Bronchial epithelial cell (primary cell): ENCODE measurements around the gene RBM38. TPM values are rescaled to one million over a fixed set of nuclear protein-coding genes. Genes with fewer than 3 reads are reported as not detected.
"Not testable (repeated sequence)": the region's sequence is repeated elsewhere in the genome, so short reads cannot be mapped to it uniquely, and the experiment has no call there.

Experiments used
- DNase-seq: peaks from one replicate; pipeline ENCODE4 v3.0.0-alpha.2; 2010; ENCODE audit warnings: low read depth
- FAIRE-seq: peaks from 2 replicates; lab custom pipeline; 2011; peaks lifted over from hg19 to GRCh38; lab: Jason Lieb, UNC
- H3K27me3 ChIP-seq: 2 replicates; pipeline ENCODE4 v1.5.1; 2011; ENCODE audit warnings: low read length; ENCODE audit not compliant: control insufficient read depth, insufficient read depth
- H3K36me3 ChIP-seq: 2 replicates; pipeline ENCODE4 v1.5.1; 2011; ENCODE audit warnings: low read length; ENCODE audit not compliant: control insufficient read depth, insufficient read depth
- H3K4me3 ChIP-seq: 2 replicates; pipeline ENCODE4 v1.5.1; 2011; ENCODE audit warnings: mild to moderate bottlenecking, low read depth, low read length, control low read depth
- CTCF ChIP-seq: IDR thresholded peaks from 2 replicates; pipeline ENCODE4 v1.5.1; 2011; ENCODE audit warnings: mild to moderate bottlenecking, moderate library complexity, low read length, control low read depth, inconsistent platforms; ENCODE audit not compliant: insufficient read depth, severe bottlenecking
- total RNA-seq: library from RNA; depleted of rRNA; stranded (reverse); fragments of >200 nt; gene quantifications from 2 replicates; pipeline ENCODE4 v1.2.1, GENCODE V29; 2014

Gene RBM38
- total RNA-seq, 1 donor from 2014 or later = 6.8 TPM

GRCh38 chr20:57414867-57415592, 23.8 kb downstream of the RBM38 start:
- FAIRE-seq (no peak), DNase-seq (no peak)
- Histone ChIP-seq H3K36me3 (no peaks in the 10 kb centered on the region), H3K27me3 (no peaks in the 10 kb centered on the region), H3K4me3 (no peak overlapping the region)
- no peak for TF ChIP-seq CTCF

DNA sequence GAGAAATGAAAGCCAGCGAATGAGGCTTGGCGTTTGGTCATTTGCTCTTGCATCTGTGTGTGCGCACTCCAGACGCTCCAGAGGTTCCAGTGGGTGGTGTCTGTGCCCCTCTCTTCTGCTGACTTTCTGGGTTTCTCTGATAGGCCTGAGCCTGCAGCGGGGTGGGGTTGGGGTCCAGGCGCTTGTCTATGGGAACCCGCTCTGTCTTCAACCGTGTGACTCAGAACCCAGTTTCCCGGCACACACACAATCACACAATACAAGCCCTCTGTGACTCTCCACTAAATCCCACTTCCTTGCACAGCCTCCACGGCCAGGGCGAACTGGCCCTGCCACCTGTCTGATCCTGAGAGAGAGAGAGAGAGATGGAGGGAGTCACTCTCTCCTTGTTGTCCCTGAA, 24.6 kb downstream of the RBM38 start:
- no peaks in the 10 kb centered on the region for H3K36me3 ChIP-seq
- no peak for FAIRE-seq
- no peak for TF ChIP-seq CTCF
- peaks cover under 1% of the 10 kb centered on the region for H3K27me3 ChIP-seq
- H3K4me3 ChIP-seq = no peak overlapping the region
- no peak for DNase-seq

DNA sequence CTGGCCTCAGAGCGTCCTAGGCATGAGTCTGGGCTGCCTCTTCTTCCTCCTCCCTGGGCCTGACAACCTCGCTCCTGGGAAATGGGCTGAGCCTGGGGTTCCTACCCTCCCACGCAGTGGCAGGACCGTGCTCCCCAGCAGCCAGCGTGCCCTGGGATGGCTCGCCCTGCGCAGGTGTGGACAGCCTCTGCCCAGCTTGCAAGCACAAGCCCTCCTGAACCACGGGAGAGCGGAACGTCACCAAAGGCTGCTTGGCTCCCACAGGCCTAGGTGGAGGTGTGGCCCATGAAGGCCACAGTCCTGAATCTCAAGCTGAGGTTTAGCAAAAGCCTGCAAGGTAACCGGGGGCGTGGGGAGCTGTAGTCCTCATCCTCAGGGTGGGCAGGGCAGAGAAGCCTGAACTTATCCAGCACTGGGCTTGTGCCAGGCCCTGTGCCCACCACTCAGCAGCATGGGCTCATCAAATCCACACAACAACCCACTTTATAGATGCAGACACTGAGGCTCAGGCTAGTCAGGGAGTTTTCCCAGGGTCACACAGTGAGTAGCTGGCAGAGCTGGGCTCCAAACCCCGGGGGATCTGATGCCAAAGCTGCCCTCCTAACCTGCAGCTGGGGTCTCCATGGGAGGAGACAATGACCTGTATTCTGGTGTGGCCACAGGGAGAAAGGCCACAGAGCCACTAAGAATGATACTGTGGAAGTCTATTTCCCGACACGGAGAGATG, 25.3 kb downstream of the RBM38 start:
- H3K4me3 ChIP-seq = no peak overlapping the region
- peaks cover 2% of the 10 kb centered on the region for H3K27me3 ChIP-seq
- no peak for FAIRE-seq
- DNase-seq = no peak
- TF ChIP-seq CTCF = no peak
- H3K36me3 ChIP-seq = no peaks in the 10 kb centered on the region

DNA sequence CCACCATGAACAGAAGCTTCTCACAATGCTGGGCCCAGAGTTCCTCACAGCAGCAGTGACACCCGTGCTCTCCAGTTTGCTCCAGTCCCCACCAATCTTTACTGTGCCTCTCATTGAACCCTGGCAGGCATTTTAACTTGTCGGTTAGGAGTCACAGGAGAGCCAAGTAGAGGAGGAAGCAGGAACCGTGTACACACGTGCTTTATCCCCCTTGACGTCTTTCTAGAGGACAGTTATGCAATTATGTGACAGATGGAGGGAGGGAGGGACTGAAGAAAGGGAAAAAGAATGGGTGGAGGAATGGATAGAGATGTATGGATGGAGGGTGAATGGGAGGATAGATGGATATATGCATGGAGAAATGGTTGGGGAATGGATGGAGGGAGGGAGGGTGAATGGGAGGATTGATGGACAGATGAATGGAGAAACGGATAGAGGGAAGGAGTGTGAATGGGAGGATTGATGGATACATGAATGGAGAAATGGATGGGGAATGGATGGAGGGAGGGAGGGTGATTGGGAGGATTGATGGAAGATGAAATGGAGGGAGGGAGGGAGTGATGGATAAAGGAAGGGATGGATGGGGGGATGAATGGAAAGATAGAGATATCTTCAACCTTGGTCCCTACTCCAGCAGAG, 26.0 kb downstream of the RBM38 start:
- FAIRE-seq (no peak), DNase-seq (no peak)
- Histone ChIP-seq H3K27me3 (peaks cover 2% of the 10 kb centered on the region), H3K4me3 (no peak overlapping the region), H3K36me3 (no peaks in the 10 kb centered on the region)
- no peak for TF ChIP-seq CTCF

DNA sequence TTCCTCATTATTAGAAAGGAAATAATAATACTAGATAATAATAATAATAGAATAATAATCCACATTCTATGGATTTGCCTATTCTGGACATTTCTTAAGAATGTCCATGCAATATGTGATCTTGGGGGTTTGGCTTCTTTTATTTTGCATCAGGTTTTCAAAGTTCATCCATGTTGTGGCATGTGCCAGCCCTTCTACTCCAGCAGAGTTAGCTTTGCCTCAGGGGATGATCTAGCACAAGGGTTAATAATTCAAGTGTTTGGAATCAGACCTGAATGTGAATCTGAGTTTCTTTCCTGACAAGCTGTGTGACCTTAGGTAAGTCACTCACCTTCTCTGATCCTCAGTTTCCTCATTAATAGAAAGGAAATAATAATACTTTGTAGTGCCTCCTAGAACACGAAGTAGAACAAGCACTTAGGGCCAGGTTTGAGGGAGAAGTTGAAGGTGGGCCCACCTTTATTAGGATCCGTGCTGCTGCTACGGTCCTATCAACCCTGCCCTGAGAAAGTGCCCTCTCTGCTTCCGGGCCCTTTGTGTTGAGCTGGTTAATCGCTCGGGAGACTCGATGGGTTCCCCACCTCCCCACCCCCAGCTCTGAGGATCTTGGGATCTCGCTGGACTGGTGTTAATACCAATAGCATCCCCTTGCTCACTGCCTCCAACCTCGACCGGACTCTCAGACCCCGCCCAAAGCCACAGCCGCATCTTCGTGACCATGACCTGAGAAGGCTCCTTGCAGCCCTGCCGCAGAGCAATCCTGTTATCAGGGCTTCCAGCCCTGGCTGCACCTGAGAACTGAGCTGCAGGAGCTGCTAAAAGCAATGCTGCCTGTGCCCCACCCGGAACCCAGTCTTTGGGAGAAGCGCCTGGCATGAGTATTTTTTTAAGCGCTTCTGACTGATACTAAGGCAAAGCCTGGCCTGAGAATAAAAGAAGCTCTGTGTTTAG, 26.9 kb downstream of the RBM38 start:
- no peaks in the 10 kb centered on the region for H3K36me3 ChIP-seq
- peaks cover 2% of the 10 kb centered on the region for H3K27me3 ChIP-seq
- DNase-seq (no peak), FAIRE-seq (no peak)
- no peak for TF ChIP-seq CTCF
- no peak overlapping the region for H3K4me3 ChIP-seq

DNA sequence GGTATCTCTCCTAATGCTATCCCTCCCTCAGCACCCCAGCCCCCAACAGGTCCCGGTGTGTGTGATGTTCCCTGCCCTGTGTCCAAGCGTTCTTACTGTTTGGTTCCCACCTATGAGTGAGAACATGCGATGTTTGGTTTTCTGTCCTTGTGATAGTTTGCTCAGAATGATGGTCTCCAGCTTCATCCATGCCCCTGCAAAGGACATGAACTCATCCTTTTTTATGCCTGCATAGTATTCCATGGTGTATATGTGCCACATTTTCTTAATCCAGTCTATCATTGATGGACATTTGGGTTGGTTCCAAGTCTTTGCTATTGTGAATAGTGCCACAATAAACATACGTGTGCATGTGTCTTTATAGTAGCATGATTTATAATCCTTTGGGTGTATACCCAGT, 28.3 kb downstream of the RBM38 start:
- not testable (repeated sequence) for H3K27me3 ChIP-seq, FAIRE-seq, H3K36me3 ChIP-seq, DNase-seq, H3K4me3 ChIP-seq
